Activated naive CD4-positive, alpha-beta T cell treated with anti-CD3 and anti-CD28 coated beads, Interleukin-2, amount 50 U/mL, for 16 hours (primary cell): Measurements from ENCODE around the gene LGR6.
A peak's percentile ranks its signal among the peaks of the same experiment; 100 is the strongest.
"Not testable (repeated sequence)": the region's sequence is repeated elsewhere in the genome, so short reads cannot be mapped to it uniquely, and the experiment has no call there.

Experiments used
- DNase-seq: peaks from one replicate; pipeline ENCODE4 v3.0.0-alpha.2; 2020

The LGR6 gene

GRCh38 chr1:202348005-202348508, 154.5 kb downstream of the LGR6 start:
- no peak for DNase-seq

- peak; percentile 96 for DNase-seq
These were observed 155.1 kb downstream of the LGR6 start, which contains the start of gene PPP1R12B for GRCh38 chr1:202348509-202349205. PPP1R12B (plus strand) TSS chr1:202348699; CDS start chr1:202348852, 153 bp downstream.

GRCh38 chr1:202349206-202349928, 155.8 kb downstream of the LGR6 start:
- peak; percentile 16 for DNase-seq

- no peak for DNase-seq
These were observed 158.1 kb downstream of the LGR6 start for GRCh38 chr1:202351725-202352124.

- DNase-seq = not testable (repeated sequence)
These were observed 159.1 kb downstream of the LGR6 start for GRCh38 chr1:202352583-202353197.

GRCh38 chr1:202355944-202356553, 162.4 kb downstream of the LGR6 start:
- DNase-seq = no peak

GRCh38 chr1:202357506-202357905, 163.9 kb downstream of the LGR6 start:
- no peak for DNase-seq

GRCh38 chr1:202361224-202361623, 167.6 kb downstream of the LGR6 start:
- DNase-seq = no peak

GRCh38 chr1:202361701-202362100, 168.1 kb downstream of the LGR6 start:
- no peak for DNase-seq

- no peak for DNase-seq
These were observed 168.6 kb downstream of the LGR6 start for GRCh38 chr1:202362212-202362611.

GRCh38 chr1:202365092-202365815, 171.7 kb downstream of the LGR6 start:
- DNase-seq = no peak

- DNase-seq = no peak
These were observed 173.7 kb downstream of the LGR6 start for GRCh38 chr1:202367271-202367670.
